Right lobe of liver (tissue), 4 donors: Measurements from ENCODE around the gene ZNHIT1.

Experiments
- CTCF ChIP-seq, 4 donors: fragments of 200-600 bp in 3 of 4; fragments of 450-650 bp in 1 of 4; IDR thresholded peaks; one replicate each; pipeline versions ENCODE4 v1.5.1 to v1.8.0; 2016 to 2022; ENCODE audit warnings: antibody characterized with exemption in 4 of 4, mild to moderate bottlenecking in 2 of 4
- POLR2A ChIP-seq: fragments of 450-650 bp; IDR thresholded peaks from one replicate; pipeline ENCODE4 v1.6.1; 2017; ENCODE audit warnings: antibody characterized with exemption, mild to moderate bottlenecking
- donor health status: DM: no; HTN: no; CAD: no.
- donor health status: DM: no; HTN: no; CAD: no.
- donor health status: DM: no; HTN: yes; CAD: no.

GRCh38 chr7:101205901-101206664 lies 11.9 kb upstream of the ZNHIT1 start:
- TF ChIP-seq POLR2A (no peak), CTCF (IDR thresholded peaks at IDR 0.05) (no peak)
